K562 treated with DMSO at 1 percent for 12 hours (cell line): ENCODE data around the gene C4BPA. TPM values are rescaled to one million over a fixed set of nuclear protein-coding genes. Genes with fewer than 3 reads are reported as not detected.

Experiments
- total RNA-seq: library from RNA; unstranded; fragments of 300-600 nt; gene quantifications from 2 replicates; pipeline ENCODE4 v1.2.3, GENCODE V29; 2022; ENCODE audit not compliant: insufficient read depth

The C4BPA gene
- 0.37 and 2.7 TPM in 2 replicates for total RNA-seq

GRCh38 chr1:207103892-207104373 lies at the start of gene C4BPA:
Gene C4BPA (plus strand): TSS chr1:207104233. CDS start chr1:207113026, 8,793 bp downstream.

GRCh38 chr1:207088701-207089626 lies 15.1 kb upstream of the C4BPA start, which contains the start of gene C4BPB:
Gene C4BPB (plus strand): TSS chr1:207088860. CDS start chr1:207089532, 672 bp downstream.

Other genes starting within 250 kb of the C4BPA start
- gene IL20, start 238.6 kb upstream of the C4BPA start, total RNA-seq: not detected in 2 replicates
- not detected in 2 replicates for gene IL24, start 206.8 kb upstream of the C4BPA start, total RNA-seq
- gene FCMR, start 182.3 kb upstream of the C4BPA start, total RNA-seq: not detected in 2 replicates
- 0.14 TPM in 1 of 2 replicates, not detected in the other for gene PIGR, start 157.8 kb upstream of the C4BPA start, total RNA-seq
- gene FCAMR, start 133.8 kb upstream of the C4BPA start, total RNA-seq: not detected in 2 replicates
- gene C1orf116, start 71.5 kb upstream of the C4BPA start, total RNA-seq: 1.0 and 3.3 TPM in 2 replicates
- 6.1 and 29.8 TPM in 2 replicates for gene YOD1, start 53.0 kb upstream of the C4BPA start, total RNA-seq
- 6.4 and 23.3 TPM in 2 replicates for gene PFKFB2, start 51.0 kb upstream of the C4BPA start, total RNA-seq
- not detected in 2 replicates for gene C4BPB, start 15.4 kb upstream of the C4BPA start, total RNA-seq
- 37.8 and 72.1 TPM in 2 replicates for gene CD55, start 217.4 kb downstream of the C4BPA start, total RNA-seq